ENCODE results near the gene DSTYK.

DSTYK gene

GRCh38 chr1:205229916-205230700, 18.6 kb upstream of the DSTYK start:
- TF ChIP-seq, protein P1, sequence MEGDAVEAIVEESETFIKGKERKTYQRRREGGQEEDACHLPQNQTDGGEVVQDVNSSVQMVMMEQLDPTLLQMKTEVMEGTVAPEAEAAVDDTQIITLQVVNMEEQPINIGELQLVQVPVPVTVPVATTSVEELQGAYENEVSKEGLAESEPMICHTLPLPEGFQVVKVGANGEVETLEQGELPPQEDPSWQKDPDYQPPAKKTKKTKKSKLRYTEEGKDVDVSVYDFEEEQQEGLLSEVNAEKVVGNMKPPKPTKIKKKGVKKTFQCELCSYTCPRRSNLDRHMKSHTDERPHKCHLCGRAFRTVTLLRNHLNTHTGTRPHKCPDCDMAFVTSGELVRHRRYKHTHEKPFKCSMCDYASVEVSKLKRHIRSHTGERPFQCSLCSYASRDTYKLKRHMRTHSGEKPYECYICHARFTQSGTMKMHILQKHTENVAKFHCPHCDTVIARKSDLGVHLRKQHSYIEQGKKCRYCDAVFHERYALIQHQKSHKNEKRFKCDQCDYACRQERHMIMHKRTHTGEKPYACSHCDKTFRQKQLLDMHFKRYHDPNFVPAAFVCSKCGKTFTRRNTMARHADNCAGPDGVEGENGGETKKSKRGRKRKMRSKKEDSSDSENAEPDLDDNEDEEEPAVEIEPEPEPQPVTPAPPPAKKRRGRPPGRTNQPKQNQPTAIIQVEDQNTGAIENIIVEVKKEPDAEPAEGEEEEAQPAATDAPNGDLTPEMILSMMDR (IDR thresholded peaks at IDR 0.05; ENCODE audit: borderline replicate concordance, control extremely low read depth, extremely low read depth, insufficient read depth, missing control alignments) = no peak
- in situ Hi-C loops (cut with MboI; ENCODE audit: low sequenced_read_pairs, unreplicated experiment) = no loop called here
- no peak for DNase-seq (ENCODE audit: low spot score)

GRCh38 chr1:205229399-205229871, 17.9 kb upstream of the DSTYK start:
- DNase-seq (ENCODE audit: low spot score) = peak; percentile 87
- TF ChIP-seq, protein P1 (IDR thresholded peaks at IDR 0.05; ENCODE audit: borderline replicate concordance, control extremely low read depth, extremely low read depth, insufficient read depth, missing control alignments) = peak; percentile 42
- in situ Hi-C loops (cut with MboI; ENCODE audit: low sequenced_read_pairs, unreplicated experiment) = no loop called here

GRCh38 chr1:205228093-205228521, 16.6 kb upstream of the DSTYK start:
- TF ChIP-seq, protein P1 (IDR thresholded peaks at IDR 0.05; ENCODE audit: borderline replicate concordance, control extremely low read depth, extremely low read depth, insufficient read depth, missing control alignments) = no peak
- no peak for DNase-seq (ENCODE audit: low spot score)
- in situ Hi-C loops (cut with MboI; ENCODE audit: low sequenced_read_pairs, unreplicated experiment) = no loop called here

GRCh38 chr1:205227584-205228013, 16.1 kb upstream of the DSTYK start, which contains the start of gene TMCC2:
TMCC2 (plus strand) TSS chr1:205227946; CDS start chr1:205228565, 619 bp downstream.
- DNase-seq (ENCODE audit: low spot score) = peak; percentile 96
- in situ Hi-C loops (cut with MboI; ENCODE audit: low sequenced_read_pairs, unreplicated experiment) = no loop called here
- TF ChIP-seq, protein P1 (IDR thresholded peaks at IDR 0.05; ENCODE audit: borderline replicate concordance, control extremely low read depth, extremely low read depth, insufficient read depth, missing control alignments) = no peak

DNA sequence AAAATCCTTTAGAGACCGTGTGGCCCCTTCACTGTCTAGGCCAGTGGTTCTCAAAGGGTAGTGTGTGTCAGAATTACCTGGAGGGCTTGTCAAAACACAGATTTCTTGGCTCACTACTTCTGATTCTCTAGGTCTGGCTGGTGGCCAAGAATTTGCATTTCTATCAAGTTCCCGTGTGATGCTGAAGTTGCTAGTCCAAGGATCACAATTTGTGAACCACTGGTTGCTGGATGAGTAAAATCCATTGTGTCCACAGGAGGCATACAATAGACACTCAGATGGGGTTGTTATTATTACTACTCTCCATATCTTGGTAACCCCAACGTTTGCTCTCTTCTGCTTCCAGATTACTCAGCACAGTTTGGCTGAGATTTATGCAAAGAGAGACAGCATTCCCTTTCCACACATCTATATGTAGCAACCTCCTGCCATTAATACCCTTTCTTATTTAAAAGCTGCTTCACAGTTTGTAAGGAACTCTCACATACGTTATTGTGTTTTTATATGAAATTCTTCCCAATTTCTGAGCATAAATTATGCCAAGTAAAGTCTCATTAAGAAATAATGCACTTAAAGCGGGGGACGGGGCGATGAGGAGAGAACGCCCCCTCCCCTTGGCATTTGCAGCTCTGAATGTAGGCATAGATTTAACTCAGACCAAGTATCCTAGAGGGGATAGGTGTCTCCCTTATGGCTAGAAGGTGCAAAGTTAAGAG, 15.5 kb upstream of the DSTYK start:
- no peak for DNase-seq (ENCODE audit: low spot score)
- TF ChIP-seq, protein P1 (IDR thresholded peaks at IDR 0.05; ENCODE audit: borderline replicate concordance, control extremely low read depth, extremely low read depth, insufficient read depth, missing control alignments) = no peak
- in situ Hi-C loops (cut with MboI; ENCODE audit: low sequenced_read_pairs, unreplicated experiment) = no loop called here

DNA sequence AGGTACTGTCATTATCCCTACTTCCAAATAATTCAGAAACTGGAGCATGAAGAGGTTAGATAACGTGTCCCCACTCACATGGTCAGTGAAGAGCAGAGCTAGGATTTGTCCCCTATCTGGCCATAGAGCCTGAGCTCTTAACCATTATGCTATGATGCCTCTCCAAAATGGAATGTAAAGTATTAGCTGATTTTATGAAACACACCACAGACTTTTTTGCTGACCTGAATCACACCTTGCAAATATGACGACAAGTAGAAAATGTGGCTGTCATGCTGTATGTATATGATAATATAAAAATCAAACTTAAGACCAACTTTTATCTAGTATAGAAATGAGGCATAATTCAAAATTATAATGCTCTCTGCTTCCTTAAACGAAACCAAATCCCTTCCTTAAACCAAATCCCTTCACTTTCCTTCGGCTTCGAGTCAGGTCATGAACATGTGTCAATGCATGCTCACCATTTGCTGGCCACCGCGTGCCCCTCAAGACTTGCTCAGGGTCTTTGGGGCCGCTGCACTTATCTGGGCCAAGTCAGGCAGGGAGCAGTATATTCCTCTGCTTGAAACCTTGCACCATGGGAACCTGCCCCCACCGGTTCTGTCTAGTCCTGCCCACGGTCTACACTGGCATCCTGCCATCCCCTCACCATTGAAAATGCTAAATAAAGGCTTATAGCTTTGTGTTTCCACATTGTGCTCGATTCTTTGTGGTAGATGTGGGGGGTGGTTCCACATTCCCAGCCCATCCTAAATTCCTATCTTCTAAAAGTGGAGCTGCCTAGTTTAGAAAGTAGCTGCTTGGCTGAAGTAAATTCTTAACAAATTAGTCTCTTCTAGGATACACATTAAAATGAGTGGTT, 14.6 kb upstream of the DSTYK start:
- in situ Hi-C loops (cut with MboI; ENCODE audit: low sequenced_read_pairs, unreplicated experiment) = no loop called here
- no peak for DNase-seq (ENCODE audit: low spot score)
- TF ChIP-seq, protein P1 (IDR thresholded peaks at IDR 0.05; ENCODE audit: borderline replicate concordance, control extremely low read depth, extremely low read depth, insufficient read depth, missing control alignments) = no peak
